ENCODE results near the gene RBL2.

- TF ChIP-seq POLR2AphosphoS5 (IDR thresholded peaks at IDR 0.05), result no peak
- TF ChIP-seq CTCF (IDR thresholded peaks at IDR 0.05; ENCODE audit: poor library complexity, severe bottlenecking), result no peak
These were observed 15.7 kb downstream of the RBL2 start for GRCh38 chr16:53449816-53450517.

Data from neural cell (in vitro differentiated cells).